ENCODE results near the gene CNN3.

CNN3 gene

DNA sequence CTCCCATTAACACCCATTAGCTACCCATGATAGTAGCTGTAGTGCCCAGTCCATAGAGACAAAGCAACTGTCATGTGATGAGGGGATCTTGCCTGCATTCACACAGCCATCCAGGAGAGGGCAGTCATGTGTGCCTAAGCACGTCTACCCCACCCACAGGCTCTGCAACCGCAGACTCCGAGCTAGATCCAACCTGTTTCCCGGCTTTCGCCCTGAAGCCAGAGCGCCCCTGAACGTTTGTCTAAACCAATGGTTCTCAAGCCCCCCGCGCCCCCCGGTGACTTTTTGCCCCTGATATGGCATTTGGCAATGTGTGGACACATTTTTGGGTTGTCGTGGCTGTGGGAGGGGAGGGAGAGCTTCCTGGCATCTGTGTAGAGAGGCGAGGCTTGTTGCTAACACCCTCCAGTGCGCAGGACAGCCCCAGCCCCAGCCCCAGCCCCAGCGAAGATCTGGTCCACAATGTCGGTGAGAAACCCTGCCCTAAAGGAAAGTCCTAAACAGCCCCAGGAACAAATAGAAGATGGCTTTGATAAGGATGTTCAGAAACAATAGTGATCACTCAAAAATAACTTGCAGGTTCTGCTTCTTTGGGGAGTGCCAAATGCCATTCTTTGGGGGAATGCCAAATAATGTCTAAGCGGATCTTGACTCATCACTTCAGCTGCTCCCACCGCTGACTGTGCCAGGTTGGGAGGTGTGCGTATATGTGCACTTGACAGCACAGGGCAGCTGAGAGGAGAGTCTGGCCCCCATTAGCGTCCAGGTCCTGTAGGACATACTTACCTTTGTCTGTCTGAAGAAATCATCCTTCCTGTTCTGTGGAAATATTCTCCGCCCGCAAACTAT lies 72.2 kb downstream of the CNN3 start:
- peak in 13 of 14 donors; percentile 15 to 86 (median 75) for DNase-seq

DNA sequence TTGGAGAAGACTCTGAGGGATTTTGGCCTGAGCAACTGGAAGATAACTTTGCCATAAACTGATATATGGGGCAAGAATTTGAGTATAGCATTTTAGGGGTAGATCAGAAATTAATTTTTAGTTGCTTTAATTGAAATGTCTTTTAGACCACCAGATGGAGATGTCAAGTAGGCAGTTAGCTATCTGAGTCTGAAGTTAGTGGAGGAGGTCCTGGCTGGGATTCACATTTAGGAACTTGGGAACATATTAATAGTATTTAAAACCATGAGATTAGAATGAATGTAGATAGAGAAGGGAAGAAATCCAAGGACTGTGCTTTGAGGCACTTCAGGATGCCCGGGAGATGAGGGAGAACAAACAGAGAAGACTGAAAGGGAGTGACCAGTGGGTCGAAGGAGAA lies 74.1 kb downstream of the CNN3 start:
- no peak for DNase-seq

DNA sequence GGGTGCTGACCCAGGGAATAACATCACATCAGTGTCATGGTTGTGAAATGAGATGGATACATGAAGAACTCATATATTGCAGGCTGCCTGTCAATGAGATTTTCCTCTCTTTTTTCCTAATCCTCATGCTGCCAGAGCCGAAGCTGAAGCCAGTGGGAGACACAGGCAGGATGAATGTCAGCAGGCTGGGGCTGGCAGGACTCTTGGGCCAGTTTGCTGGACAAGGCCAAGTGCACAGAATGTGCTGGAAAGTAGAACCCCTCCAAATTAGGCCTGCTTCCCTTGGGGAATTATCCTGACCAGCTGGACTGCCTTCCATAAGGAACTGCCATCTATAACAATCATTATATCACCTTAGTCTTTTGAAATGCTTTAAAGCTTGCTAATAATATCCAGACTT lies 75.3 kb downstream of the CNN3 start:
- peak in 6 of 14 donors; percentile 26 to 94 (median 42) for DNase-seq
